H1 (cell line): Measurements from ENCODE around the gene UGT1A8. TPM values are rescaled to one million over a fixed set of nuclear protein-coding genes. Genes with fewer than 3 reads are reported as not detected.

ENCODE experiments used
- CTCF ChIA-PET: fragments of 300-600 bp; sonication (Branson Sonifier 250); formaldehyde crosslinking; loops from one replicate; lab custom pipeline; 2021; ENCODE audit not compliant: partially characterized antibody; lab: Charles Lee
- POLR2A ChIA-PET: fragments of 300-600 bp; sonication (Branson Sonifier 250); formaldehyde crosslinking; loops from one replicate; lab custom pipeline; 2021; ENCODE audit warnings: inconsistent platforms; ENCODE audit not compliant: partially characterized antibody; lab: Charles Lee
- DNase-seq, 2 experiments: peaks; one replicate each; pipeline versions ENCODE4 v3.0.0 to v3.0.0-alpha.2; 2010 to 2022; ENCODE audit warnings: low spot score in 2 of 2, low read depth in 1 of 2, mixed read lengths in 1 of 2
- FAIRE-seq: peaks from 2 replicates; lab custom pipeline; 2011; peaks lifted over from hg19 to GRCh38; lab: Jason Lieb, UNC
- H2AFZ ChIP-seq: 2 replicates; pipeline ENCODE4 v1.8.1; 2012; ENCODE audit warnings: low read length, inconsistent platforms
- H2AK5ac ChIP-seq: 2 replicates; pipeline ENCODE4 v1.6.1; 2013; ENCODE audit warnings: low read depth, low read length
- H2BK120ac ChIP-seq: replicated peaks from 2 replicates; pipeline ENCODE3; 2013; ENCODE audit warnings: low read depth, low read length, inconsistent platforms
- H2BK12ac ChIP-seq: 2 replicates; pipeline ENCODE4 v1.6.1; 2013; ENCODE audit warnings: low read depth, low read length
- H2BK15ac ChIP-seq: 2 replicates; pipeline ENCODE4 v1.6.1; 2013; ENCODE audit warnings: low read length
- H2BK20ac ChIP-seq: 2 replicates; pipeline ENCODE4 v1.6.1; 2013; ENCODE audit warnings: low read length
- H2BK5ac ChIP-seq: 2 replicates; pipeline ENCODE4 v1.6.1; 2013; ENCODE audit warnings: low read depth, low read length
- H3K14ac ChIP-seq: 2 replicates; pipeline ENCODE4 v1.6.1; 2013; ENCODE audit warnings: inconsistent platforms; ENCODE audit not compliant: insufficient read length
- H3K18ac ChIP-seq: 2 replicates; pipeline ENCODE4 v1.6.1; 2013; ENCODE audit warnings: low read length; ENCODE audit errors: extremely low read depth
- H3K23ac ChIP-seq: 2 replicates; pipeline ENCODE4 v1.6.1; 2013; ENCODE audit warnings: inconsistent platforms; ENCODE audit not compliant: insufficient read length
- H3K23me2 ChIP-seq: 2 replicates; pipeline ENCODE4 v1.6.1; 2013; ENCODE audit warnings: low read depth, low read length
- H3K27ac ChIP-seq: 2 replicates; pipeline ENCODE4 v1.6.1; 2011; ENCODE audit warnings: low read depth, low read length, inconsistent platforms
- H3K27me3 ChIP-seq, 4 experiments: replicated peaks in 1 of 4; 1 replicate in 1 of 4; 2 replicates in 3 of 4; pipeline versions ENCODE4 v1.6.1 to v1.8.1; 2011 to 2013; ENCODE audit warnings: low read length in 3 of 4, mild to moderate bottlenecking in 3 of 4, inconsistent platforms in 2 of 4, mixed read lengths in 2 of 4, moderate library complexity in 1 of 4; ENCODE audit not compliant: control insufficient read depth in 3 of 4, insufficient read depth in 3 of 4; ENCODE audit errors: extremely low read depth in 1 of 4
- H3K36me3 ChIP-seq, 4 experiments: 2 replicates each; pipeline versions ENCODE4 v1.6.1 to v1.8.1; 2011 to 2013; ENCODE audit warnings: mild to moderate bottlenecking in 4 of 4, low read length in 3 of 4, moderate library complexity in 2 of 4, control low read depth in 1 of 4, inconsistent platforms in 1 of 4; ENCODE audit not compliant: insufficient read depth in 4 of 4, control insufficient read depth in 2 of 4
- H3K4ac ChIP-seq: replicated peaks from 2 replicates; pipeline ENCODE3; 2013; ENCODE audit warnings: low read length, low read depth, mixed read lengths, inconsistent platforms; ENCODE audit not compliant: insufficient read length
- H3K4me1 ChIP-seq, 4 experiments: replicated peaks in 1 of 4; 1 replicate in 1 of 4; 2 replicates in 3 of 4; pipeline versions ENCODE4 v1.6.1 to v1.8.1; 2011 to 2013; ENCODE audit warnings: low read length in 3 of 4, inconsistent platforms in 2 of 4, mixed read lengths in 1 of 4; ENCODE audit not compliant: insufficient read depth in 4 of 4, control insufficient read depth in 3 of 4
- H3K4me2 ChIP-seq, 2 experiments: 2 replicates each; pipeline versions ENCODE4 v1.6.1 to v1.8.1; 2011 to 2013; ENCODE audit warnings: low read depth in 2 of 2, low read length in 2 of 2, control low read depth in 1 of 2, inconsistent platforms in 1 of 2, mild to moderate bottlenecking in 1 of 2; ENCODE audit not compliant: insufficient read depth in 1 of 2
- H3K4me3 ChIP-seq, 4 experiments: fragments of 200-600, 300-600 bp in 1 of 4; sonication (generic), shearing (Covaris generic), sonication (Bioruptor Twin) in 1 of 4; 2 replicates each; pipeline versions ENCODE4 v1.5.1 to v1.8.1; 2011 to 2016; ENCODE audit warnings: low read length in 4 of 4, low read depth in 3 of 4, control low read depth in 2 of 4, inconsistent platforms in 2 of 4, mild to moderate bottlenecking in 2 of 4, mixed read lengths in 1 of 4, moderate library complexity in 1 of 4; ENCODE audit not compliant: insufficient read depth in 2 of 4; ENCODE audit errors: extremely low read depth in 1 of 4
- H3K56ac ChIP-seq: replicated peaks from 2 replicates; pipeline ENCODE3; 2013; ENCODE audit warnings: low read depth, mild to moderate bottlenecking, mixed read lengths, low read length, inconsistent platforms; ENCODE audit not compliant: insufficient read length
- H3K79me1 ChIP-seq: 2 replicates; pipeline ENCODE4 v1.6.1; 2013; ENCODE audit warnings: low read depth, low read length, control low read depth
- H3K79me2 ChIP-seq, 2 experiments: 2 replicates each; pipeline versions ENCODE4 v1.6.1 to v1.8.1; 2012 to 2013; ENCODE audit warnings: low read length in 2 of 2, mild to moderate bottlenecking in 2 of 2, inconsistent platforms in 1 of 2; ENCODE audit not compliant: insufficient read depth in 2 of 2, control insufficient read depth in 1 of 2
- H3K9ac ChIP-seq, 4 experiments: replicated peaks in 1 of 4; 1 replicate in 1 of 4; 2 replicates in 3 of 4; pipeline versions ENCODE4 v1.6.1 to v1.8.1; 2011 to 2013; ENCODE audit warnings: low read depth in 3 of 4, low read length in 3 of 4, control low read depth in 2 of 4, mild to moderate bottlenecking in 2 of 4, moderate library complexity in 2 of 4, inconsistent platforms in 1 of 4; ENCODE audit errors: extremely low read depth in 1 of 4
- H3K9me3 ChIP-seq, 2 experiments: 2 replicates each; pipeline versions ENCODE4 v1.6.1 to v1.8.1; 2012 to 2013; ENCODE audit warnings: mild to moderate bottlenecking in 2 of 2, moderate library complexity in 2 of 2, control low read depth in 1 of 2, inconsistent platforms in 1 of 2, low read depth in 1 of 2, low read length in 1 of 2, mixed read lengths in 1 of 2; ENCODE audit not compliant: insufficient read depth in 2 of 2
- H4K20me1 ChIP-seq, 2 experiments: replicated peaks in 1 of 2; 2 replicates each; pipeline versions ENCODE3 to v1.8.1; 2011 to 2013; ENCODE audit warnings: inconsistent platforms in 2 of 2, low read length in 2 of 2, mild to moderate bottlenecking in 1 of 2; ENCODE audit not compliant: insufficient read depth in 2 of 2, control insufficient read depth in 1 of 2
- H4K5ac ChIP-seq: 2 replicates; pipeline ENCODE4 v1.6.1; 2013; ENCODE audit warnings: low read length, low read depth, mixed read lengths, inconsistent platforms; ENCODE audit not compliant: insufficient read length
- H4K8ac ChIP-seq: 2 replicates; pipeline ENCODE4 v1.8.0; 2013; ENCODE audit warnings: mild to moderate bottlenecking, moderate library complexity, low read length, inconsistent platforms; ENCODE audit not compliant: insufficient read depth; ENCODE audit errors: extremely low read depth
- H4K91ac ChIP-seq: replicated peaks from 2 replicates; pipeline ENCODE3; 2013; ENCODE audit warnings: low read length, mixed read lengths, inconsistent platforms; ENCODE audit not compliant: insufficient read length
- CBX8 ChIP-seq: fragments of 300-800, 300-1000 bp; sonication (generic); IDR thresholded peaks from 2 replicates; pipeline ENCODE4 v1.7.1; 2016; ENCODE audit warnings: low read depth, low read length, borderline replicate concordance
- FOSL1 ChIP-seq: IDR thresholded peaks from 2 replicates; pipeline ENCODE4 v1.6.1; 2011; ENCODE audit warnings: mild to moderate bottlenecking, low read depth, low read length, moderate library complexity; ENCODE audit not compliant: insufficient read depth
- JUN ChIP-seq: IDR thresholded peaks from 2 replicates; pipeline ENCODE4 v1.6.1; 2011; ENCODE audit warnings: low read depth, mild to moderate bottlenecking, improper control_type of control experiment, low read length
- NANOG ChIP-seq: IDR thresholded peaks from 2 replicates; pipeline ENCODE4 v1.6.1; 2011; ENCODE audit warnings: low read length, low read depth, mild to moderate bottlenecking, inconsistent platforms; ENCODE audit not compliant: insufficient read depth, poor library complexity, severe bottlenecking
- SP4 ChIP-seq: IDR thresholded peaks from 2 replicates; pipeline ENCODE4 v1.6.1; 2012; ENCODE audit warnings: low read length, inconsistent platforms
- polyA plus RNA-seq, 7 experiments: library from polyadenylated mRNA; depleted of rRNA in 3 of 7; stranded (reverse) in 5 of 7; unstranded in 2 of 7; fragments of >200 nt in 5 of 7; fragments of 200-250 nt in 2 of 7; gene quantifications; 1 replicate in 5 of 7; 2 replicates in 1 of 7; 4 replicates in 1 of 7; pipeline versions ENCODE4 v1.2.1 to v1.2.3, GENCODE V29; 2011 to 2013; ENCODE audit warnings: missing spikeins in 2 of 7, mixed read lengths in 2 of 7
- total RNA-seq: library from RNA; stranded (reverse); fragmentation: NEBNext Ultra II Directional; extraction: Animal tissue kit (Norgen Biotek cat#: 25700); gene quantifications from 2 replicates; pipeline ENCODE4 v1.2.1, GENCODE V29; 2021

The UGT1A8 gene
- total and polyA plus RNA-seq, 2 of the 8 experiments (the other 6 are each of a cell fraction or from before 2014, with no cell fraction given): not detected

GRCh38 chr2:233673896-233674295 is 56.5 kb downstream of the UGT1A8 start:
- no peaks in the 10 kb centered on the region for H3K79me2 ChIP-seq
- no peaks in the 10 kb centered on the region for H3K36me3 ChIP-seq
- TF ChIP-seq JUN: no peak
- no peak for TF ChIP-seq FOSL1
- TF ChIP-seq SP4: no peak
- no peak for TF ChIP-seq CBX8
- TF ChIP-seq NANOG: no peak
- TF ChIP-seq, all 59 proteins: peak for 0
- Histone ChIP-seq H4K91ac (no peak overlapping the region), H3K23ac (no peak overlapping the region), H2BK15ac (no peak overlapping the region), H2BK20ac (no peak overlapping the region), H3K27ac (no peak overlapping the region), H3K27me3 (no peaks in the 10 kb centered on the region), H2AFZ (no peak overlapping the region), H3K79me1 (no peaks in the 10 kb centered on the region), H2BK5ac (no peak overlapping the region), H4K5ac (no peak overlapping the region), H2AK5ac (no peak overlapping the region), H2BK12ac (no peak overlapping the region), H3K56ac (no peak overlapping the region), H3K18ac (no peak overlapping the region), H3K4me1 (no peaks in the 10 kb centered on the region; a peak in 1 of 7 replicates), H4K20me1 (no peaks in the 10 kb centered on the region), H2BK120ac (no peak overlapping the region), H3K4me3 (no peak overlapping the region), H3K4me2 (no peak overlapping the region), H3K9ac (no peak overlapping the region), H3K23me2 (no peaks in the 10 kb centered on the region), H4K8ac (no peak overlapping the region), H3K9me3 (no peaks in the 10 kb centered on the region), H3K4ac (no peak overlapping the region), H3K14ac (no peak overlapping the region)
- FAIRE-seq (no peak), DNase-seq (no peak)
- POLR2A ChIA-PET: no interaction called here
- CTCF ChIA-PET: no interaction called here
